Stimulated activated naive CD8-positive, alpha-beta T cell treated with anti-CD3 and anti-CD28 coated beads, Interleukin-15, amount 100 ng/mL, for 72 hours (primary cell): Measurements from ENCODE around the gene TM4SF1.
"Not testable (repeated sequence)": the region's sequence is repeated elsewhere in the genome, so short reads cannot be mapped to it uniquely, and the experiment has no call there.

Experiments used
- ATAC-seq: fragments of 150-1000 bp; cut with Tn5 transposase; 2 replicates; pipeline ENCODE4 v1.10.0; 2021; ENCODE audit warnings: mild to moderate bottlenecking, moderate library complexity
- DNase-seq, 2 donors: peaks; one replicate each; pipeline ENCODE4 v3.0.0; 2021 to 2022
- H3K27ac Mint-ChIP-seq, 2 donors: one replicate each; pipeline ENCODE4 v1.8.0; 2022; ENCODE audit warnings: mild to moderate bottlenecking in 2 of 2, mixed read lengths in 2 of 2, moderate library complexity in 2 of 2
- H3K27me3 Mint-ChIP-seq: one replicate; pipeline ENCODE4 v1.8.0; 2022; ENCODE audit warnings: mixed read lengths
- H3K4me1 Mint-ChIP-seq: one replicate; pipeline ENCODE4 v1.8.0; 2022; ENCODE audit warnings: mild to moderate bottlenecking, mixed read lengths
- H3K4me3 Mint-ChIP-seq, 2 donors: one replicate each; pipeline ENCODE4 v1.8.0; 2022; ENCODE audit warnings: mild to moderate bottlenecking in 2 of 2, mixed read lengths in 2 of 2, moderate library complexity in 1 of 2
- H3K9me3 Mint-ChIP-seq, 2 donors: one replicate each; pipeline ENCODE4 v1.8.0; 2022; ENCODE audit warnings: mixed read lengths in 2 of 2

The TM4SF1 gene

DNA sequence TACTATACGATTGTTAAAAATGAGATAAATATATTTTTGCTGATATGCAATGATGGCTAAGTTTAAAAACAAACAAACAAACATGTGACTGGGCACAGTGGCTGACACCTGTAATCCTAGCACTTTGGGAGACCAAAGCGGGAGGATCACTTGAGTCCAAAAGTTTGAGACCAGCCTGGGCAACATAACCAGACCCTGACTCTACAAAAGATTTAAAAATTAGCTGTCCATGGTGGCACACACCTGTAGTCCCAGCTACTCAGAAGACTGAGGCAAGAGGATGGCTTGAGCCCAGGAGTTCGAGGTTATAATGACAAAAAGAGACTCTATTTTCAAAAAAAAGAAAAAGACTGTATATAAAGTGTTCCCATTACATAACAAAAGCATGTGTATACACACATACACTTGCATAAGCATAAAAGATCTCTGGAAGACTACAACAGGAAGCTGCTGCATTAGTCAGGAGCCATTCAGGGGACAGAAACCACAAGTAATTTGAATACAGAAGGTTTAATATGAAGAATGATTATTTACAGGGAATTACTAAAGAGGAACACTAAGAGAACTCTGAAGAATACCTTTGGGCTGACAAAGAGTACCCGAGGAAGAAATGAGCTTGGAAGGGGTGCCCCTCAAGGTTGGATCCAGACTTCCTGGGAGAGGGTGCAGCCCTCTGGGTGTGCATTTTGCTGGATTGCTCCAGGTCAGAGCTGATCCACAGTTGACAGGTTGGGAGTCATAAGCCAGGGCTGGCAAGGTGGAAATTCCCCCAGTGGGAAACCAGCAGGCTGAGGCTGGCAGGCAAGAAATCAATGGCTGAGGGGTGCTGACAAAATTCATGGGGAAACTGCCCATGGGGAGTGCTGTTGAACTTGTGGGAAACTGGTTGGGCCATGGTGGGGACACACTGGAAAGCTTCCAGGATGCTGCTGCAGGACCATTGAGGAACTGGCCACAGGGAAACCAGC is 34.8 kb downstream of the TM4SF1 start:
- H3K4me3 Mint-ChIP-seq = no peak overlapping the region
- no peak overlapping the region for H3K27ac Mint-ChIP-seq
- H3K27me3 Mint-ChIP-seq = peaks cover 40% of the 10 kb centered on the region
- ATAC-seq = no peak
- H3K4me1 Mint-ChIP-seq = no peaks in the 10 kb centered on the region
- no peak for DNase-seq
- no peaks in the 10 kb centered on the region for H3K9me3 Mint-ChIP-seq

DNA sequence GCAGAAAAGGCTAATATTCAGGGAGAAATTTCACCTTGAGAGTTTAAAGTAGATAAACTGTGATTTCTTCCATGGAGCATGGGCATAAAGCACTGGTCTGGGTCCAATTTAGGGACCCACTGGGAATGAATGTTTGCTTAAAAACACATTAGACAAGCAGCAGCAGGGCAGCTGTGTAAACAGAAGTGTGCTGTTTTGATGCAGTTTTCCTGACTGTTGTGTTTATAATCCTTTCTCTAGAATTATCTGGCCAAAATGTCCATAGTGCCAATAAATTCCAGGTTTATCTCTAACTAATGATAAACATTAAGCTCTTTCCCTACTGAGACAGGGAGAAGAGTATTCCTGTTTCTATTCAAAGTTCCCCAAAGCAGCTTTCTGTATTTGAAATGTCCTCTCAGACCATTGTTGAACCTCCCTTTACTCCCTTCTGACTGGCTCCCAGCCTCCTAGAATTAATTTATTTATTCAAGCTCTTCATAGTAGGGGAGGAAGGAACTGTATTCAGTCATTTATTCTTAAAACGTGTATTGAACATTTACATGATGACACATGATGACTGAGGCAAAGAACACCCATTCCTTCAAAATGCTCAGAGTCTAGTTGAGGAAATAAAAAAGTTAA is 37.0 kb downstream of the TM4SF1 start:
- peaks cover 33% of the 10 kb centered on the region for H3K27me3 Mint-ChIP-seq
- no peak overlapping the region for H3K27ac Mint-ChIP-seq
- H3K4me3 Mint-ChIP-seq = no peak overlapping the region
- no peaks in the 10 kb centered on the region for H3K4me1 Mint-ChIP-seq
- DNase-seq (no peak), ATAC-seq (no peak)
- no peaks in the 10 kb centered on the region for H3K9me3 Mint-ChIP-seq

DNA sequence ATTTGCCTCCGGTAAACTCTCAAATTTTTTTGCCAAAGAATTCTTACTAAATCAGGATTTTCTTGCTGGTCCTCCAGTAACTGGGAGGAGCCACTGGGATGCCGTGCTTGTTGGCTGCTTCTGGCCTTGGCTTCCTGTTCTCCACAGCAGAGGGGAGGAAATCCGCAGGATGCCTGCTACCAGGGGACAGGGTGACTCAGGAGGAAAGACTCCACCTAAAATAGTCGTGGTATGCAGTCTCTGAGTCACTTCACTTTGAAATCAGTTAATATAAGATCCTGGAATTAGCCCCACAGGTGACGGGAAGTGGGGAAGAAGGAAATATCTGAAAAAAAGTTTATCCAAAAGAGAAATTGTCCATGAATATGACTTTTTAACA is 37.5 kb downstream of the TM4SF1 start:
- ATAC-seq (no peak), DNase-seq (no peak)
- no peak overlapping the region for H3K27ac Mint-ChIP-seq
- no peak overlapping the region for H3K4me3 Mint-ChIP-seq
- no peaks in the 10 kb centered on the region for H3K9me3 Mint-ChIP-seq
- H3K27me3 Mint-ChIP-seq = peaks cover 33% of the 10 kb centered on the region
- H3K4me1 Mint-ChIP-seq = no peaks in the 10 kb centered on the region

DNA sequence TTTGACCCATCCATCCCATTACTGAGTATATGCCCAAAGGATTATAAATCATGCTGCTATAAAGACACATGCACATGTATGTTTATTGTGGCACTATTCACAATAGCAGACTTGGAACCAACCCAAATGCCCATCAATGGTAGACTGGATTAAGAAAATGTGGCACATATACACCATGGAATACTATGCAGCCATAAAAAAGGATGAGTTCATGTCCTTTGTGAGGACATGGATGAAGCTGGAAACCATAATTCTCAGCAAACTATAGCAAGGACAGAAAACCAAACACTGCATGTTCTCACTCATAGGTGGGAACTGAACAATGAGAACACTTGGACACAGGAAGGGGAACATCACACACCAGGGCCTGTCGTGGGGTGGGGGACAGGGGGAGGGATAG is 40.0 kb downstream of the TM4SF1 start:
- H3K27ac Mint-ChIP-seq, DNase-seq, H3K4me3 Mint-ChIP-seq, H3K9me3 Mint-ChIP-seq, H3K4me1 Mint-ChIP-seq, ATAC-seq: not testable (repeated sequence)
- H3K27me3 Mint-ChIP-seq = peaks cover 21% of the 10 kb centered on the region

DNA sequence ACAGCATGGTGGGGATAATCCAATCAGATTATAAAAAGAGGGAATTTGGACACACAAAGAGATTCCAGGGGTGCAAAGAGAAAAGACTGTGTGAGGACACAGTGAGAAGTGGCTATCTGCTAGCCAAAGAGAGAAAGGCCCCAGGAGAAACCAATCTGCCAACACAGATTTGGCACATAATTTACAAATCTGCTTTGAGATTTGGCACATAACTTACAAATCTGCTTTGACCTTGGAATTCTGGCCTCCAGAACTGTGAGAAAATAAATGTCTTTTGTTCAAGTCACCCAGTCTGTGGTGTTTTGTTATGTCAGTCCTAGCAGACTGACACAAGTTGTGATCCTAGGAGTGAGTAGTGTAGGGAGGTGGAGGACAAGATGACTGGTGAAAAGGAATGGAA is 40.5 kb downstream of the TM4SF1 start:
- no peaks in the 10 kb centered on the region for H3K4me1 Mint-ChIP-seq
- ATAC-seq (no peak), DNase-seq (no peak)
- peaks cover 21% of the 10 kb centered on the region for H3K27me3 Mint-ChIP-seq
- no peak overlapping the region for H3K4me3 Mint-ChIP-seq
- no peaks in the 10 kb centered on the region for H3K9me3 Mint-ChIP-seq
- no peak overlapping the region for H3K27ac Mint-ChIP-seq

DNA sequence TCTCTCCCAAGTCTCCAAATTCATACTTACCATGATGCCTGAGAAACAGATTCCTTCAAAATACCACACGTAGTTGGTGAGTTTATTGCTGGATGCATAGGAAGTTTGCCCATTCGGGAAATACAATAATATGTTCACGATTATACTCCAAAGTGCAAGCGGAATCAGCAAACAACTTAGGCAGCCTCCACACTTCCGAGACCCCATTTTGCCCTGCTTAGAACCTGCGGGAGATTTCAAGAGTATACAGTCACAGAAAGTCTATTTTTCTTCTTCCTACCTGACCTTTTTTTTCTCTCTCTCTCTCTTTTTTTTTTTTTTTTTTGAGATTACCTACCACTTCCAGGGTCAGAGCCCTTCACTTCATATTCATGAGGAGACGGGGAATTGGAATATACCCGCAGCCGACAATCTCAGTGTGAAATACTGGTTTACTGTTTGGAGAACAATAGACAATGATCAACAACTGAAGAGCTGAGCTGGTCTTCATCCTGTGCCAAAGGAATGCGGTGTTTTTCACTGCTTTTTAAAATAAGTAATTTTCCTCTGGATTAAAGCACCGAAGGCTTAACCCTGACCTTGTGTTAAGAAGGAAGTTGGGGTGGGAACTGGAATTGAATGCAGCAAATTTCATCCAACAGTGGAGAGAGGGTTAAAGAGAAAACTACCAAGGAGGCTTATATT is 44.1 kb downstream of the TM4SF1 start, which contains the start of gene TM4SF18:
TSS of gene TM4SF18 (minus strand) at position 461 of the 684 bp plus-strand sequence. CDS start at position 207, 254 bp downstream.
- no peak within 1 kb of the TSS for H3K4me3 Mint-ChIP-seq
- DNase-seq (no peak), ATAC-seq (no peak)
- H3K9me3 Mint-ChIP-seq = no peaks in the 10 kb centered on the region
- H3K27ac Mint-ChIP-seq = no peak within 1 kb of the TSS
- H3K4me1 Mint-ChIP-seq = no peaks in the 10 kb centered on the region
- H3K27me3 Mint-ChIP-seq = no peaks in the 10 kb centered on the region

DNA sequence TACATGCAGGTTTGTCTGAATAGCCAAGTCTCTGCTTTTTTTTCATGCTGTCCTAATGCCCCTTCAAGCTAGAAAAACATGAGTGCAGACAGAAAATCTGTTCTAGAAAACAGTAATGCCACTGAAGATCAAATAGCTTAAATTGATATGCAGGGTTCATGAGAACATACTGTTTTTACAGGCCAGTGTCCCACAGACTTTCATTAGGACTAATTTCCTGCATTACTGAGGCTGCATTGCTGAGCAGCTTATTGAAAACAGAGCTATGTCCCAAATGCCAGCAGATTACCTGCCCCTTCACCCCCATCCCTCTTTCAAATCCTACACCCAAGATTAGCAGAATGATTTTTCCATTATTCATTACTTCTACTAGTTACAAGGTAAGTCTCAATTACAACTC is 44.7 kb downstream of the TM4SF1 start:
- Mint-ChIP-seq H3K27ac (no peak overlapping the region), H3K9me3 (no peaks in the 10 kb centered on the region), H3K4me1 (no peaks in the 10 kb centered on the region), H3K27me3 (no peaks in the 10 kb centered on the region), H3K4me3 (no peak overlapping the region)
- no peak for DNase-seq
- no peak for ATAC-seq

DNA sequence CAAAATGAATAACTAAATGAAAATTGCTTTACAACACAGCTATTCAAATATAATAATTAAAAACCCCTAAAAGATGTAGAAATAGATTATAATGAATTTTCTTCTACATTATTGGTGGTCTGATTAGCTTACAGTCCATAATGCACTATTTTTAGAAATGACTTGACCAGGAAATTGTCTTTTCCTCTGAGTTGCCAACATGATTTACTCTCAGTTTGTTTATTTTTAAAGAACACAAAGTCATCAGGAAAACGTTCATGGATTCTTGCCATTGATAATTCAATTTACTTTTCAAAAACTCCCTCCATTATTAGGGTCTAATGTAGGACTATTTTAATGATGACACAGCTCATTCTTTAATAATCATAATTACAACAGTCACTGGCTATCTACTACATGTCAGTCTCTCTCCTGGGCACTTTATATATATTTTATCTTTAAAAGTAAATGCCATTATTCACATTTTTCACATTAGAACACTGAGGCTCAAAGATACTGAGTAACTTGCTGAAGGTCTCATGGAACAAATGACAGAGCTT is 45.2 kb downstream of the TM4SF1 start:
- H3K27me3 Mint-ChIP-seq = no peaks in the 10 kb centered on the region
- DNase-seq = no peak
- no peak overlapping the region for H3K4me3 Mint-ChIP-seq
- ATAC-seq = no peak
- H3K9me3 Mint-ChIP-seq = no peaks in the 10 kb centered on the region
- H3K27ac Mint-ChIP-seq = no peak overlapping the region
- H3K4me1 Mint-ChIP-seq = no peaks in the 10 kb centered on the region

DNA sequence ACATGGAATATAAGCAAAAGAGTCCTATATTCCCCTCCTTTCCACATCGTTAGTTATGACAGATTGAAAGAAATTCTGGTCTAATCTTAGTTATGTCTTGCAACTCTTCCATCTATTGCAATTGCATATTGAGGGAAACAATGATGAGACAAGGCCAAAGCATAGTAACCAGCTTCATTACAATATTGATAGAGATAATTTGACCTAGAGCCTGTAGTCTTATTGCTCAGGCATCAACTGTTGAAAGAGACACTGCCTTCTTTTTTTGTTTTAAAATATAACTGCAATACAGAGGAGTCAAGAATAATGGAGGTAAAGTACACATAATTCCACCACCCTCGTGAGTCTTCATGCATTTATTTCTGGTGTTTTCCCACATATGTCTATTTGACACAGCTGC is 46.1 kb downstream of the TM4SF1 start:
- no peaks in the 10 kb centered on the region for H3K9me3 Mint-ChIP-seq

DNA sequence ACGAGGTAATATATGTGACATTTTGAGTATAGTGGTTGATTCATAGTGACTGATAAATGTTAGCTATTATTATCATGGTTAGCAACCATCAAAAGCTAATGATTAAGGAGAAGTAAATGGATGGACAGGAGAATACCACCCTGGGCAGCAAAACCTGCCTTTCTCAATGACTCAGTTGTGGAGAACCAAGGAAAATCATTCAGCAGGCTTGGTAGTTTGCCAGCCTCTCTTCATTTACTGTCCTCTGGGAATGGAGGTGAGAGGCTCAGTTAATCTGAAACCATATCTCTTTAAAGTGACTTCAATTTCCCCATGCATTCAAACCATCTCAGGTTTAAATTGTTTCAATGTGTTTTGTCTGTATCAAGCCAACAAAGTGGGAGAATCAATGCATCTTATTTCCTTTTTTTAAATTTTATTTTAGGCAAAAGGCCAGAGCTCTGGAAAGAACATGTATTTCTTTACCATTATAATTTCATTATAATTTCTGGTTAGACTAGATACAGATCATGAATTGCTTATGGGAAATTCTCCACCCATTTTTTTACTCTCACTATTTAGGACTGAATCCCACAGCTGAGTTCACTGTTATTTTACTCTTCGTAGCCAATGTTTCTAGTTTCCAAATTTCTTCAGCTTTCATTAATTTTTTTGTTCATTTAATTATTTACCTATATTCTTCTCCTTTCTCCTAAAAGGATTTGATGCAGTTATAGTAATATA is 46.7 kb downstream of the TM4SF1 start:
- DNase-seq = no peak
- Mint-ChIP-seq H3K27ac (no peak overlapping the region), H3K27me3 (no peaks in the 10 kb centered on the region), H3K4me3 (no peak overlapping the region), H3K9me3 (no peaks in the 10 kb centered on the region), H3K4me1 (no peaks in the 10 kb centered on the region)
- ATAC-seq = no peak

More for the DNA sequence above, 46.1 kb downstream of the TM4SF1 start:
- ATAC-seq (no peak), DNase-seq (no peak)
- Mint-ChIP-seq H3K4me1 (no peaks in the 10 kb centered on the region), H3K4me3 (no peak overlapping the region), H3K27ac (no peak overlapping the region), H3K27me3 (no peaks in the 10 kb centered on the region)

DNA sequence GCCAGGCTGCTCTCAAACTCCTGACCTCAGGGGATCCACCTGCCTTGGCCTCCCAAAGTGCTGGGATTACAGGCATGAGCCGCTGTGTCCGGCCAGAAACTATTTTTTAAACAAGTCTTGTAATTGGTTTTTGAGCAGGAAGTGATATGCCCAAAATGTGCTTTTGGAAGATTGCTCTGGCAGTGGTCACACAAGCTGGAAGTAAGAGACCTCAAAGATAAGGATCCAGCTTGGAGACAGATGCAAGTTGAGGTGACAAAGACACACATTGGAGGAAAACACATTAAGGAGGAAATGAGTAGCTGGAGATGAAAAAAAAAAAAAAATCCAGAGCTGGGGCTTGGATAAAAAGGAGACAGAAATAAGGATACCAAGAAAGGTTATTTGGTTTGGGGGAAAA is 50.3 kb downstream of the TM4SF1 start:
- H3K4me1 Mint-ChIP-seq = no peaks in the 10 kb centered on the region
- no peak overlapping the region for H3K27ac Mint-ChIP-seq
- H3K9me3 Mint-ChIP-seq = no peaks in the 10 kb centered on the region
- no peak overlapping the region for H3K4me3 Mint-ChIP-seq
- DNase-seq (no peak), ATAC-seq (no peak)
- H3K27me3 Mint-ChIP-seq = no peaks in the 10 kb centered on the region

DNA sequence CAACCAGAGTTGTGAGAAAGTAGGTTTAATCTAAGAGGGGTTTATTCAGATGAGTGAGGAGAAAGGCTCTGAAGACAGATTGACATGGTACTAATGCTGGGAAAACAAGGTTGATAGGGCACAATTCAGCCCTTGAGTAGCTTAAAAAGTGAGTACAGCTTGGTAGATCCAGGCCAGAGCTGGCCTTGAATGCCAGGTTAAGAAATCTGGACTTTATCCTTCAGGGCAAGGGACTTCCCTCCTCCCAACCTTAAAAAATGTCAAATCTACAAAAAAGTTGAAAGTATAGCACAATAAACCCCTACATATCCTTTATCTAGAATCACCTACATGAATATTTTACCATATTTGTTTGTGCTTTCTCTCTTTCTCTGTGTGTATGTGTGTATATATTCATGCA is 51.9 kb downstream of the TM4SF1 start:
- ATAC-seq (no peak), DNase-seq (no peak)
- Mint-ChIP-seq H3K4me3 (no peak overlapping the region), H3K27me3 (no peaks in the 10 kb centered on the region), H3K9me3 (no peaks in the 10 kb centered on the region), H3K27ac (no peak overlapping the region), H3K4me1 (no peaks in the 10 kb centered on the region)

DNA sequence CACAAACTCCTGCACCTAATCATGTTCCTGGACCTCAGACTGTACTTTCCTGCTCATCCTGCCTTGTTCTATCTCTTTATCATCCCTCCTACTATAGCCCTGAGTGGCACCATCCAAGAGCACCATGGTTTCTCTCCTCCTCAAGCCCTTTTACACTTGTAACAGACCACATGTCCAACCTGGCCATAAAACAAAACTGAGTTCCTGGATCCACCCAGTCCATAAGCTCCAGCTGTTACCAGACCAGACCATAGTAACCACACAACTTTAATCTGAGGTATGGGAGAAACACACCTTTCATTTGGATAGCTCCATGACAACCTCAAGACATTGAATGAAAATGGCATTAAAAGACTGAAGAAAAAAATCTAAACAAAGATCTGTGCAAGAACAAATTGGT is 53.1 kb downstream of the TM4SF1 start:
- Mint-ChIP-seq H3K4me3 (no peak overlapping the region), H3K9me3 (no peaks in the 10 kb centered on the region), H3K4me1 (no peaks in the 10 kb centered on the region), H3K27ac (no peak overlapping the region), H3K27me3 (no peaks in the 10 kb centered on the region)
- DNase-seq (no peak), ATAC-seq (no peak)

DNA sequence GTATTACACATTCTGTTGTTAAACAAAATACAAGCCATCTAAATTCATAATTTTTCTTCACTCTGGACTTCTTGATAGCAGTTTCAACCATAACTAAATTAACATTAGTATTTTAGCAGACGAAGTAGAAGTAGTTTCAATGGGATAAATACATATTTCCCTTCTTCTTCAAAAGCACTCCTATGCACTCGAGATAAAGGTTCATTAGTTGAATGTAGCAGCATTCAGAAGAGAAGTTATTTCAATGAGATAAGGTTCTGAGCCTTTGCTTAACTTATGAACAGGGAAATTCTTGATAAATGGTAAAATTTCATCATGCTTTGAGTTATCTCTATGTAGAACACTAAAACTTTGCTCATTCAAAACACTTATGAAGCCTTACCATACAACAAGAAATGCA is 55.8 kb downstream of the TM4SF1 start:
- Mint-ChIP-seq H3K4me1 (no peaks in the 10 kb centered on the region), H3K27ac (no peak overlapping the region), H3K27me3 (no peaks in the 10 kb centered on the region), H3K4me3 (no peak overlapping the region), H3K9me3 (no peaks in the 10 kb centered on the region)
- DNase-seq = no peak
- ATAC-seq = no peak

DNA sequence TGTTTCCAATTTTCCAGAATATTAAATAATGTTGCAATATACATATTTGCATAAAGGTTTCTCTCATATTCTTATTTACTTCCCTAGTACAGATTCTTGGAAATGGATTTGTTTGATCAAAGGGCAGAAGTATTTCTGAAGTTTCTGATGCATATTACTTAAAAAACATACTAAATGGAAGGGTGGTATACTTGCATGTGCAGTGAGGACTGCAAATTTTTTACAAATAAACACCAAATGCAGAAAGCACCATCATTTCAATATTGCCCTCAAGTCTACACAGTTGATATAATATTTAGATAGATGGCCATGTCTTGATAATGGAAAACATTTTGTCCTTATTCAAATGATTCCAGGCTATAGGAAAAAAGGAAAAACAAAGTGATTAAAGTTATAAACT is 56.3 kb downstream of the TM4SF1 start:
- no peak overlapping the region for H3K27ac Mint-ChIP-seq
- ATAC-seq = no peak

More for the DNA sequence above, 56.3 kb downstream of the TM4SF1 start:
- no peak overlapping the region for H3K4me3 Mint-ChIP-seq
- DNase-seq = no peak
- H3K27me3 Mint-ChIP-seq = no peaks in the 10 kb centered on the region
- no peaks in the 10 kb centered on the region for H3K4me1 Mint-ChIP-seq
- H3K9me3 Mint-ChIP-seq = no peaks in the 10 kb centered on the region
